HK-2 (cell line): Measurements from ENCODE around the gene COL5A2.

ENCODE experiments used
- DNase-seq: peaks from one replicate; pipeline ENCODE4 v3.0.0-alpha.2; 2018; ENCODE audit not compliant: unreplicated experiment

Gene COL5A2

GRCh38 chr2:189000221-189000620, 179.3 kb downstream of the COL5A2 start:
- no peak for DNase-seq

- no peak for DNase-seq
Measured at GRCh38 chr2:188997263-188997662, 182.3 kb downstream of the COL5A2 start.

GRCh38 chr2:188993247-188993646, 186.3 kb downstream of the COL5A2 start:
- DNase-seq: no peak

- DNase-seq: no peak
Measured at GRCh38 chr2:188986839-188987238, 192.7 kb downstream of the COL5A2 start.

- DNase-seq: no peak
Measured at GRCh38 chr2:188984680-188985079, 194.9 kb downstream of the COL5A2 start.

- no peak for DNase-seq
Measured at GRCh38 chr2:188984065-188984491, 195.5 kb downstream of the COL5A2 start.

- DNase-seq: no peak
Measured at GRCh38 chr2:188983427-188984064, 196.0 kb downstream of the COL5A2 start.
